ENCODE results near the gene UCHL5. TPM values are rescaled to one million over a fixed set of nuclear protein-coding genes. Genes with fewer than 3 reads are reported as not detected.

The UCHL5 gene, protein sequence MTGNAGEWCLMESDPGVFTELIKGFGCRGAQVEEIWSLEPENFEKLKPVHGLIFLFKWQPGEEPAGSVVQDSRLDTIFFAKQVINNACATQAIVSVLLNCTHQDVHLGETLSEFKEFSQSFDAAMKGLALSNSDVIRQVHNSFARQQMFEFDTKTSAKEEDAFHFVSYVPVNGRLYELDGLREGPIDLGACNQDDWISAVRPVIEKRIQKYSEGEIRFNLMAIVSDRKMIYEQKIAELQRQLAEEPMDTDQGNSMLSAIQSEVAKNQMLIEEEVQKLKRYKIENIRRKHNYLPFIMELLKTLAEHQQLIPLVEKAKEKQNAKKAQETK
- 50.0 TPM for total RNA-seq

DNA sequence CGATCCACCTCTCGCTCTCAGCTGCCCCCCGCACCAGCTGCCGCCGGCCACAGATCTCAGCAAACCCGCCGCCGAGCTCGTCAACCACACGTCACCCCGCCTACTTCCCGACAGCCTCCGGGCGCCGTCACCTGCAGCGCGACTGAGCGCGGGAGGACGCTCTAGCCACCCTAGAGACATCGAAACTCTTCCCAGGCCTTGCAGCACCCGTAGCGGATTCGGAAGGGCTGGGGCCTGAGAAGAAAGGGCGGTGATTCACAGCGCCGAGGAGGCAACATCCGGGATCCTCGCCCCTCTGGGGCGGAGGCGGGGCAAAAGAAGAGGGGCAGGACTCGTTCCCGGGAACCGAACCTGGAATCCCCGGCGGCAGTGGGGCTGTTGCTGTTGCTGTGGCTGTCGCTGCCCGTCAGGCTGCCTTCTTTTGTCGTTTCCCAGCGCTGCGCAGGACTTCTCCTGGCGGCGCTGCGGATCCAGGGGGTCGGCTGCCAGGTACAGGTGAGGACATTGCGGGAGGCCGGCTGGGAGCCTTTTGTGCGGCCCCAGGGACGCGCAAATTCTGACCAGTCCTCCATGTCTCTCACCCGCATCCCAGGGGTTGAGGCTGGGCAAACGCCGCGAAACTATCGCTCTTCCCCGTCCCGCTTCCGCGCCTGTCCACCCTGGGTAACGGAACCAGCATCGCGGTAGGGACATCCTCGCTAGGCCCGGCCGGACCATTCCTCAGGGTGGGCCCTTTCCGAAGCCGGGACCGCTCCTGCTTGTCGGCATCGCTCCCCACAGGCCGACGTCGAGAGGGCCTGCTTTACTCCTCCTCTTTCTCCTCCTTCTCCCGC is at the start of gene UCHL5, which contains the start of gene RO60:
TSS of gene UCHL5 (minus strand) at position 79 of the 833 bp plus-strand sequence. CDS start 100 bp downstream, outside the sequence.
TSS of gene RO60 (plus strand) at position 331 of the 833 bp plus-strand sequence. CDS start 9,443 bp downstream, outside the sequence.

DNA sequence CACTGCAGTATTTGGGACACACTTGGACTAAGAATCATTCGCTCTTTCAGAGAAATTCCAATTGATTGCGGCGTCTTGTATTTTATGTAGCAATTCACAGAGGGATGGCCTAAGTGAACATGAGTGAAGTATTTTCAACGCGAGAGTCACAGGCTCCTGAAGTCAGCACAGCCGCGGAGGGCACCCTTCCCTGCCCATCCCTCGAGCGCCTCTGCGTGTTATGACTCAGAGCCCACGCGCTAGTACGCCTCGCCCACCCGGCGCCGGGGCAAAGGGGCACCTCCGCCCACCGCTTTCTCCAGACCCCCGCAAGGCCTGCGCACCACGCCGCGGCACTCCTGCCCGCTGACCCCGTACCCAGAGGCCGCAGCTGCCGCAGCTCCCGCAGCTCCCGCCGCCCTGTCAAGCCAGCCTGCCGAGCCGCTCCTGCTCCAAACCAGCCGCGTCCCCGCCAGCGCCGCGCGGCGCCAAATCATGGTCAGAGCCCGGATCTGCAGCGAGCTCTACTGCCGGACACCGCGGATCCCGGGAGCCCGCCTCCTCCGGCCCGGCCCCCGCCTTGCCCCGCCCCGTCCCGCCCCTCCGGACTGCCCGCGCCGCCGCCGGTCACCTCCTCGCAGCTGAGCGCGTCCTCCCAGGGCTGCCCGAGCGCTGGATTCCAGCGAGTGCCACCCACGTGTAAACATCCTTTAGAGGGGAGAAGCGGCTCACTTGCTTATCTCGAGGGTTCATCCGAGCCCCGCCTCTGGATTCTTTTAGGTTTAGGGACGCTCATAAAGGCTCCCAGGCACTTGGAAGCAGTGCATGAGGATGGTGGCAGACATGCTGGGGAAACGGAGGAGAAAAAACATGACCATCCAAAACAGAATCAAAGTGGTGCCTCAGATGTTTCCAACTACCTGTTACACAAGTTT is 46.0 kb upstream of the UCHL5 start, which contains the start of gene GLRX2:
TSS of gene GLRX2 (minus strand) at position 508 of the 914 bp plus-strand sequence. CDS start at position 476, 32 bp downstream.

Other genes with a start within 250 kb of the UCHL5 start
- gene RO60, start 252 bp upstream of the UCHL5 start, total RNA-seq, result 223 TPM
- 6.4 TPM for gene GLRX2, start 46.1 kb upstream of the UCHL5 start, total RNA-seq
- gene CDC73, start 62.7 kb upstream of the UCHL5 start, total RNA-seq, result 60.9 TPM
- gene B3GALT2, start 127.3 kb upstream of the UCHL5 start, total RNA-seq, result 25.5 TPM